Measurements from ENCODE around the gene RRP36. TPM values are rescaled to one million over a fixed set of nuclear protein-coding genes. Genes with fewer than 3 reads are reported as not detected.
A peak's percentile ranks its signal among the peaks of the same experiment; 100 is the strongest.

The RRP36 gene
- total and polyA plus RNA-seq, 9 of the 15 experiments (the other 6 are each of a cell fraction or from before 2014, with no cell fraction given) = 27.6 to 150 (median 114) TPM

GRCh38 chr6:42984924-42985475 lies 36.4 kb upstream of the RRP36 start (continued):
- TF ChIP-seq PBX2 (CRISPR knock-in tag; IDR thresholded peaks at IDR 0.05; ENCODE audit: low read depth) = no peak
- TF ChIP-seq PBX2 (tag; conservative IDR thresholded peaks at IDR 0.05; ENCODE audit: low read depth) = no peak
- TF ChIP-seq BRF1 (IDR thresholded peaks at IDR 0.05; ENCODE audit: borderline replicate concordance, extremely low read depth, insufficient read length) = no peak
- TF ChIP-seq MAFF (IDR thresholded peaks at IDR 0.05; ENCODE audit: low read length) = no peak
- TF ChIP-seq SMARCB1 (IDR thresholded peaks at IDR 0.05; ENCODE audit: insufficient read length, low read depth) = no peak
- peak; percentile 76 for TF ChIP-seq RBM25 (IDR thresholded peaks at IDR 0.05; ENCODE audit: low read depth, low read length, severe bottlenecking)
- TF ChIP-seq POLR2AphosphoS5 (IDR thresholded peaks at IDR 0.05; ENCODE audit: control insufficient read depth, insufficient read depth, low read depth, low read length) = no peak
- TF ChIP-seq ARID1B (IDR thresholded peaks at IDR 0.05) = no peak
- no peak for TF ChIP-seq USF1 (CRISPR knock-in tag; IDR thresholded peaks at IDR 0.05)
- TF ChIP-seq HDGF (IDR thresholded peaks at IDR 0.05) = peak; percentile 38; the same call in 1 of the 2 replicates
- no peak for TF ChIP-seq ZNF717 (CRISPR knock-in tag; IDR thresholded peaks at IDR 0.05)
- TF ChIP-seq RCOR1 (IDR thresholded peaks at IDR 0.05; ENCODE audit: borderline replicate concordance in 1 of 2, low read depth in 2 of 2, low read length in 2 of 2) = 0 out of 4 replicates have a peak, but pooled peaks of 1 of the 2 experiments have one; percentile 5
- TF ChIP-seq NCOR1 (IDR thresholded peaks at IDR 0.05) = no peak
- no peak for TF ChIP-seq KDM2B (CRISPR knock-in tag; IDR thresholded peaks at IDR 0.05)
- TF ChIP-seq MEF2D (tag; conservative IDR thresholded peaks at IDR 0.05; ENCODE audit: low read depth) = no peak
- no peak for TF ChIP-seq ZNF3 (CRISPR knock-in tag; IDR thresholded peaks at IDR 0.05)
- no peak for TF ChIP-seq TSC22D4 (tag; IDR thresholded peaks at IDR 0.05)
- peak in 1 of 2 experiments; percentile 33; a peak in 1 of 4 replicates for TF ChIP-seq TEAD1 (CRISPR knock-in tag; IDR thresholded peaks at IDR 0.05)
- TF ChIP-seq MYC (IDR thresholded peaks at IDR 0.05; ENCODE audit: low read depth, low read length) = no peak
- no peak for TF ChIP-seq MYC (CRISPR knock-in tag; IDR thresholded peaks at IDR 0.05; ENCODE audit: borderline replicate concordance, low read depth)
- TF ChIP-seq U2AF2 (optimal IDR thresholded peaks at IDR 0.05; ENCODE audit: low read depth, low read length) = no peak
- no peak for TF ChIP-seq SIN3A (IDR thresholded peaks at IDR 0.05; ENCODE audit: borderline replicate concordance in 2 of 2, control insufficient read depth in 1 of 2, low read depth in 2 of 2, low read length in 2 of 2)
- TF ChIP-seq ZNF408 (CRISPR knock-in tag; IDR thresholded peaks at IDR 0.05; ENCODE audit: low read depth) = no peak
- TF ChIP-seq HES1 (IDR thresholded peaks at IDR 0.05; ENCODE audit: low read depth) = no peak
- TF ChIP-seq NCOA4 (IDR thresholded peaks at IDR 0.05; ENCODE audit: partially characterized antibody) = no peak

All from K562 (cell line).